Esophagus muscularis mucosa (tissue), 3 donors: ENCODE data around the gene KRT7.

Experiments
- POLR2A ChIP-seq: fragments of 450-650 bp; IDR thresholded peaks from one replicate; pipeline ENCODE4 v1.6.1; 2017; ENCODE audit warnings: antibody characterized with exemption, moderate library complexity, mild to moderate bottlenecking, low read depth
- POLR2AphosphoS5 ChIP-seq, 2 donors: sonication (generic); formaldehyde crosslinking; IDR thresholded peaks; one replicate each; pipeline ENCODE4 v1.6.1; 2017; ENCODE audit warnings: antibody characterized with exemption in 2 of 2
- TF ChIP-seq, protein P1 (sequence below), 3 experiments: fragments of 200-600 bp in 2 of 3; fragments of 450-650 bp in 1 of 3; sonication (generic) in 2 of 3; IDR thresholded peaks; one replicate each; pipeline ENCODE4 v1.5.1; 2017 to 2019; ENCODE audit warnings: antibody characterized with exemption in 3 of 3, mild to moderate bottlenecking in 2 of 3, moderate library complexity in 1 of 3

DNA sequence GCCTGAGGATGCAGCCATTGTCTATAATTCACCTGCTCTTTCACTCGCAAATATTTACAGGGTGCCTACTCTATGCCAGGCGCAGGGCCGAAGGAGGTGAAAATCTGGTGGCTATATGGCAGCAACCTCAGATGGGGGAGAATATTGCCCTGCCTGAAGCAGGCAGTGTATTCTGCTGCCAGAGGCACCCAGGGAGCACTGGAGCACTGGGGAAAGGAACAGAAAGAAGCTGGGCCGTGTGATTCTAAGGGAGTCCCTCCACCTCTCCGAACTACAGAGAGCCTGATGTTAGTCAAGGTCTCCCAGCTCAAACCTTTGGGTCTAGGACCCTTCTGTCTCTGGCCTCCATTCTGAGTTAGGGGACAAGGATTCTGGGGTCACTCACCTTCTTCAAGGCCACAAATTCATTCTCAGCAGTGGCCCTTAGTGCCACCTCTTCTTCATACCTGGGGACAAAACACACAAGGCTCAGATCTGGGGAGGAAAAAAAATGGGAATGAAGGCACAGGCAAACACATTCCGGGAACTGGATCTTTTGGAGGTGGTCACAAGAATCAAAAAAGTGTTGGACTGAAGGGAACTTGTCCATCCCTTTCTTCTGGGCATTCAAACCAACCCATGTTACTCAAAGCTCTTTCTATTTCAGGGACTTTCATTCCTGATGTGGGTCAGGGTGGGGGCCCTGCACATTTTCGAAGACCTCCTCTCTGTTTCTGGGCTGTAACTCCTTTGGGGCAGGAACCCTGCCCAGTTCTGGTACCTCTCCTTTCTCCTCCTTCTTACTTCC, 22.1 kb downstream of the KRT7 start:
- TF ChIP-seq, protein P1, sequence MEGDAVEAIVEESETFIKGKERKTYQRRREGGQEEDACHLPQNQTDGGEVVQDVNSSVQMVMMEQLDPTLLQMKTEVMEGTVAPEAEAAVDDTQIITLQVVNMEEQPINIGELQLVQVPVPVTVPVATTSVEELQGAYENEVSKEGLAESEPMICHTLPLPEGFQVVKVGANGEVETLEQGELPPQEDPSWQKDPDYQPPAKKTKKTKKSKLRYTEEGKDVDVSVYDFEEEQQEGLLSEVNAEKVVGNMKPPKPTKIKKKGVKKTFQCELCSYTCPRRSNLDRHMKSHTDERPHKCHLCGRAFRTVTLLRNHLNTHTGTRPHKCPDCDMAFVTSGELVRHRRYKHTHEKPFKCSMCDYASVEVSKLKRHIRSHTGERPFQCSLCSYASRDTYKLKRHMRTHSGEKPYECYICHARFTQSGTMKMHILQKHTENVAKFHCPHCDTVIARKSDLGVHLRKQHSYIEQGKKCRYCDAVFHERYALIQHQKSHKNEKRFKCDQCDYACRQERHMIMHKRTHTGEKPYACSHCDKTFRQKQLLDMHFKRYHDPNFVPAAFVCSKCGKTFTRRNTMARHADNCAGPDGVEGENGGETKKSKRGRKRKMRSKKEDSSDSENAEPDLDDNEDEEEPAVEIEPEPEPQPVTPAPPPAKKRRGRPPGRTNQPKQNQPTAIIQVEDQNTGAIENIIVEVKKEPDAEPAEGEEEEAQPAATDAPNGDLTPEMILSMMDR (IDR thresholded peaks at IDR 0.05) = no peak
- TF ChIP-seq POLR2A = no peak
- no peak for TF ChIP-seq POLR2AphosphoS5 (IDR thresholded peaks at IDR 0.05)
